ENCODE results near the gene LRRC43. TPM values are rescaled to one million over a fixed set of nuclear protein-coding genes. Genes with fewer than 3 reads are reported as not detected.
"Not testable (repeated sequence)": the region's sequence is repeated elsewhere in the genome, so short reads cannot be mapped to it uniquely, and the experiment has no call there.

LRRC43 gene
- total RNA-seq, 2 donors from 2014 or later = 0.71 to 1.8 TPM

DNA sequence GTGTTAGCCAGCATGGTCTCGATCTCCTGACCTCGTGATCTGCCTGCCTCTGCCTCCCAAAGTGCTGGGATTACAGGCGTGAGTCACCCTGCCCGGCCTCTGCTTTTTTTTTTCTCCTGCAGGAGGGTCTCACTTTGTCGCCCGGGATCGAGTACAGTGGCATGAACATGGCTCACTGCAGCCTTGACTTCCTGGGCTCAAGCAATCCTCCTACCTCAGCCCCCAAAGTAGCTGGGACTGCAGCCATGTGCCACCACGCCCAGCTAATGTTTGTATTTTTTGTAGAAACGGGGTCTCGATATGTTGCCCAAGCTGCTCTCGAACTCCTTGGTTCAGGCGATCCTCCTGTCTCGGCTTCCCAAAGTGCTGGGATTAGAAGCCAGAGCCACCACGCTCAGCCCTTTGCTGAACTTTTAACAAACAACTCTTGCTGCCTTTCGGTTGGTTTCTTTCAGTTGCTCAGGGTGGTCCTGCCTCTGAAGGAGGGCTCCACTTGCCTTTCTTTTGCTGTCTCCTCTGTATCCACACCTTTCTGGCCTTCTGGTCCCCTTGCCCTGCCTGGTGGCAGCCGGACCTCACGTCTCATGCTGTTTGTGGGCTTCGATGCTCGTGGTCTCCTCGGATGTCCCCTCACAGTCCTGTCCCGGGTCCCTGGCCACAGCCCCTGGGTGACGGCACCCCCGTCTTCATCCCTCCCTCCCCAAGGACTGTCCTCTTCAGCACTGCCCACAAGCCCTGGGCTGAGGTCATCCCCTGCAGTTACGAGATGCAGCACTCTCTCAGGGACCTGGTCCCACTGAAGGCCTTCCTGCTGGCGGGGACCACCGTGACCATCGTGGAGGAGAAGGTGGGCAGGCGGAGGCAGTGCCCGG lies 16.8 kb downstream of the LRRC43 start:
- Histone ChIP-seq H3K9me3 (peaks cover 0 to 4% of the 10 kb centered on the region in 2 donors), H3K27ac (no peak overlapping the region), H3K4me1 (peaks cover 0 to 20% of the 10 kb centered on the region in 2 donors), H3K36me3 (no peaks in the 10 kb centered on the region), H3K27me3 (peaks cover 0 to 22% of the 10 kb centered on the region in 2 donors), H3K4me3 (no peak overlapping the region)
- TF ChIP-seq, protein P1, sequence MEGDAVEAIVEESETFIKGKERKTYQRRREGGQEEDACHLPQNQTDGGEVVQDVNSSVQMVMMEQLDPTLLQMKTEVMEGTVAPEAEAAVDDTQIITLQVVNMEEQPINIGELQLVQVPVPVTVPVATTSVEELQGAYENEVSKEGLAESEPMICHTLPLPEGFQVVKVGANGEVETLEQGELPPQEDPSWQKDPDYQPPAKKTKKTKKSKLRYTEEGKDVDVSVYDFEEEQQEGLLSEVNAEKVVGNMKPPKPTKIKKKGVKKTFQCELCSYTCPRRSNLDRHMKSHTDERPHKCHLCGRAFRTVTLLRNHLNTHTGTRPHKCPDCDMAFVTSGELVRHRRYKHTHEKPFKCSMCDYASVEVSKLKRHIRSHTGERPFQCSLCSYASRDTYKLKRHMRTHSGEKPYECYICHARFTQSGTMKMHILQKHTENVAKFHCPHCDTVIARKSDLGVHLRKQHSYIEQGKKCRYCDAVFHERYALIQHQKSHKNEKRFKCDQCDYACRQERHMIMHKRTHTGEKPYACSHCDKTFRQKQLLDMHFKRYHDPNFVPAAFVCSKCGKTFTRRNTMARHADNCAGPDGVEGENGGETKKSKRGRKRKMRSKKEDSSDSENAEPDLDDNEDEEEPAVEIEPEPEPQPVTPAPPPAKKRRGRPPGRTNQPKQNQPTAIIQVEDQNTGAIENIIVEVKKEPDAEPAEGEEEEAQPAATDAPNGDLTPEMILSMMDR (IDR thresholded peaks at IDR 0.05) = no peak
- no peak for DNase-seq (ENCODE audit: low spot score)

DNA sequence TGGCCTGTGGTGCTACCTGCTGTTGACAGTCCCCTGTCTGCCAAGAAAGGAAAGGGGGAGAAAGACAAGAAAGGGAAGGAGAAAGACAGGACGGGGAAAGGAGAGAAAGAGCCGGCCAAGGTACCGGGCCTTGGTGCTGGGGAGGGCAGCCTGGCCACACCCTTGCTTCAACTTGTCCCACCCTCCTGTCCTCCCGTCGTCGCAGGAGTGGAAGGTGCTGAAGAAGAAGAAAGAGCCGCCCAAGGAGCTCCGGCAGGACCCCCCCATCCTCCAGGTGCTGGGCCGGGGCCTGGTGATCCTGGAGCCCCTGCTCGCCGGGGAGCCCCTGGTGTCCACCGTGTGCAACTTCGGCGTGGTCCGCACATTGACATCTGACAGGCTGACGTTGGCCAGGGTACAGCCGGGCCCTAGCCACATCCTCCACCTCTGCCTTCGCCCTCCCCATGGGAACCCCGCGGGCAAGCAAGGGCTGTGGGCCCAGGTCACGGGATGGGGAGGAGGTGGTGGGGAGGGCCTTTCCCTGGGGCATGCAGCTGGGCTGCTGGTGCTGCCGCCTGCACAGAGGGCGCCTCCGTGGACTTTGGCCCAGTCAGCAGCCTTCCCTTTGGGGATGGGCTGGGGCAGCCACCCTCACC lies 17.7 kb downstream of the LRRC43 start:
- H3K27ac ChIP-seq = no peak overlapping the region
- peaks cover 0 to 20% of the 10 kb centered on the region in 2 donors for H3K4me1 ChIP-seq
- no peak for DNase-seq (ENCODE audit: low spot score)
- TF ChIP-seq, protein P1 (IDR thresholded peaks at IDR 0.05) = no peak
- H3K27me3 ChIP-seq = peaks cover 0 to 23% of the 10 kb centered on the region in 2 donors
- H3K4me3 ChIP-seq = no peak overlapping the region
- no peaks in the 10 kb centered on the region for H3K36me3 ChIP-seq
- no peaks in the 10 kb centered on the region for H3K9me3 ChIP-seq

DNA sequence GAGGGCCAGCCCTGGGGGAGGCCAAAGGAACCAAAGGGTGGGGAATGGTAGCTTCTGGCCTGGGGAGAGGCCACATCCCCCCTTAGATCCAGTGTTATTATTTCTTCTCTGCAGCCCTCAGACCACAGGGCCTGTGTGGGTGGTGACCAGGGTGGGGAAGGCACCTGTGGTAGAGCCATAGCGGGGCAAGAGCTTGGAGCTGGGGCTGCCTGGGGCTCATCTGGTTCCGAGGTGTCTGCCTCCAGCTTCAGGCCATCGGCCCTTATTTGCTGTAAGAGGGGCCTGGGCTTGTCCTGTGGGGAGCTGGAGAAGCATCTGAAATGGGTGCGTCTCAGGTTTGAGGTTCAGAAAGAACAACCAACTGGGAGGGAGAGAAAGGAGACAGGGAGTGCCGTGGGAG lies 18.5 kb downstream of the LRRC43 start:
- no peaks in the 10 kb centered on the region for H3K9me3 ChIP-seq
- DNase-seq (ENCODE audit: low spot score) = no peak
- peaks cover 0 to 23% of the 10 kb centered on the region in 2 donors for H3K27me3 ChIP-seq
- H3K36me3 ChIP-seq = no peaks in the 10 kb centered on the region
- no peak overlapping the region for H3K4me3 ChIP-seq
- peaks cover 0 to 20% of the 10 kb centered on the region in 2 donors for H3K4me1 ChIP-seq
- TF ChIP-seq, protein P1 (IDR thresholded peaks at IDR 0.05) = no peak
- H3K27ac ChIP-seq = no peak overlapping the region

DNA sequence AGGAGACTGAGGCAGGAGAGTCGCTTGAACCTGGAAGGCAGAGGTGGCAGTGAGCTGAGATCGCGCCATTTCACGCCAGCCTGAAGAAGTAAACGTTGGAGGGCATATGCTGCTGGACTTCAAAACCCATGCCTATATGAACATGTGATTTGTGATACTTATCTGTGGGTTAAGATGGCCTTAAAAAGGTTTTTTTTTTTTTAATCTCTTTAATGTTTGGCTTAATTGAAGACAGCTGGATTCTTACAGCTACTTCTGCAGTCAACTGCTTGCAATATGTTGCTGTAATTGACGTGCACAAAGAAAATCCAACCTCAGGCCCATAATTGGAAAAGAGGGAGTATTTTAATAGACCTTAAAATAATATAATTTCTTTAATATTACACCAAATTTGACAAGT lies 19.1 kb downstream of the LRRC43 start:
- no peaks in the 10 kb centered on the region for H3K9me3 ChIP-seq
- DNase-seq (ENCODE audit: low spot score) = no peak
- peaks cover 0 to 23% of the 10 kb centered on the region in 2 donors for H3K27me3 ChIP-seq
- TF ChIP-seq, protein P1 (IDR thresholded peaks at IDR 0.05) = no peak
- H3K27ac ChIP-seq = no peak overlapping the region
- peaks cover 3% of the 10 kb centered on the region for H3K36me3 ChIP-seq
- peaks cover 0 to 20% of the 10 kb centered on the region in 2 donors for H3K4me1 ChIP-seq
- H3K4me3 ChIP-seq = no peak overlapping the region

DNA sequence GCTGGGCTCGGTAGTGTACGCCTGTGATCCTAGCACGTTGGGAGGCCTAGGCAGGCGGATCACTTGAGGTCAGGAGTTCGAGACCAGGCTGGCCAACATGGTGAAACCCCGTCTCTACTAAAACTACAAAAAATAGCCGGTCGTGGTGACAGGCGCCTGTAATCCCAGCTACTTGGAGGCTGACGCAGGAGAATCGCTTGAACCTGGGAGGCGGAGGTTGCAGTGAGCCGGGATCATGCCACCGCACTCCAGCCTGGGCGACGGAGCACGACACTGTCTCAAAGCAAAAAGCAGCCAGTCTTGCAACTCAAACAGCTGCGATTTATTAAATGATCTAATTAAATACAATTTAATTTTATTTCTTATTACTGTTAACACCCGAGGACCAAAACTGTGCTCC lies 19.9 kb downstream of the LRRC43 start:
- H3K9me3 ChIP-seq; DNase-seq (ENCODE audit: low spot score); H3K27ac ChIP-seq: not testable (repeated sequence)
- H3K4me1 ChIP-seq = peaks cover 0 to 20% of the 10 kb centered on the region in 2 donors
- peak overlapping the region; percentile 43 to 64 for H3K4me3 ChIP-seq
- peaks cover 11% of the 10 kb centered on the region for H3K36me3 ChIP-seq
- peaks cover 0 to 23% of the 10 kb centered on the region in 2 donors for H3K27me3 ChIP-seq
